ENCODE results near the gene PDE8A. TPM values are rescaled to one million over a fixed set of nuclear protein-coding genes. Genes with fewer than 3 reads are reported as not detected.

Gene PDE8A
- total and polyA plus RNA-seq, 2 experiments from 2014 or later, result 5.6 to 7.5 TPM

DNA sequence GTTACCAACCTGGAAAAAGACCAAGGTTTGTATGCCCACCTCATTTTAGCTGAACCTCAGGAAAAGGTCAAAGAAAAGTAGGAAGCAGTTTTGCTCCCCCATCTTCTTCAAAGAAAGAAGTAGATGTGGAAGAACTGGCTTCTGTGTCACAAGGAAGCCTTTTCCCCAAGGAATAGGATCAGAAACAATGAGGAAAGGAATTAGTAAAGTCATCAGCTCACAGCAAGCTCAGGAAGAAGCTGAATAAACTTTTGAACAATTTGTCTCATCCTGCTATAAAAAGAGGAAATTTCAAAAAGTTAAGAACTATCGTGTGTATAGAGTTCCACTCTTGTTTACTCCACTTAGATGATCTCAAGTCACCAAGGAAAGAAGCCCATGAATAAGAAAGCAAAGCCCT lies 174.2 kb downstream of the PDE8A start (continued):
- TF ChIP-seq, protein P1, sequence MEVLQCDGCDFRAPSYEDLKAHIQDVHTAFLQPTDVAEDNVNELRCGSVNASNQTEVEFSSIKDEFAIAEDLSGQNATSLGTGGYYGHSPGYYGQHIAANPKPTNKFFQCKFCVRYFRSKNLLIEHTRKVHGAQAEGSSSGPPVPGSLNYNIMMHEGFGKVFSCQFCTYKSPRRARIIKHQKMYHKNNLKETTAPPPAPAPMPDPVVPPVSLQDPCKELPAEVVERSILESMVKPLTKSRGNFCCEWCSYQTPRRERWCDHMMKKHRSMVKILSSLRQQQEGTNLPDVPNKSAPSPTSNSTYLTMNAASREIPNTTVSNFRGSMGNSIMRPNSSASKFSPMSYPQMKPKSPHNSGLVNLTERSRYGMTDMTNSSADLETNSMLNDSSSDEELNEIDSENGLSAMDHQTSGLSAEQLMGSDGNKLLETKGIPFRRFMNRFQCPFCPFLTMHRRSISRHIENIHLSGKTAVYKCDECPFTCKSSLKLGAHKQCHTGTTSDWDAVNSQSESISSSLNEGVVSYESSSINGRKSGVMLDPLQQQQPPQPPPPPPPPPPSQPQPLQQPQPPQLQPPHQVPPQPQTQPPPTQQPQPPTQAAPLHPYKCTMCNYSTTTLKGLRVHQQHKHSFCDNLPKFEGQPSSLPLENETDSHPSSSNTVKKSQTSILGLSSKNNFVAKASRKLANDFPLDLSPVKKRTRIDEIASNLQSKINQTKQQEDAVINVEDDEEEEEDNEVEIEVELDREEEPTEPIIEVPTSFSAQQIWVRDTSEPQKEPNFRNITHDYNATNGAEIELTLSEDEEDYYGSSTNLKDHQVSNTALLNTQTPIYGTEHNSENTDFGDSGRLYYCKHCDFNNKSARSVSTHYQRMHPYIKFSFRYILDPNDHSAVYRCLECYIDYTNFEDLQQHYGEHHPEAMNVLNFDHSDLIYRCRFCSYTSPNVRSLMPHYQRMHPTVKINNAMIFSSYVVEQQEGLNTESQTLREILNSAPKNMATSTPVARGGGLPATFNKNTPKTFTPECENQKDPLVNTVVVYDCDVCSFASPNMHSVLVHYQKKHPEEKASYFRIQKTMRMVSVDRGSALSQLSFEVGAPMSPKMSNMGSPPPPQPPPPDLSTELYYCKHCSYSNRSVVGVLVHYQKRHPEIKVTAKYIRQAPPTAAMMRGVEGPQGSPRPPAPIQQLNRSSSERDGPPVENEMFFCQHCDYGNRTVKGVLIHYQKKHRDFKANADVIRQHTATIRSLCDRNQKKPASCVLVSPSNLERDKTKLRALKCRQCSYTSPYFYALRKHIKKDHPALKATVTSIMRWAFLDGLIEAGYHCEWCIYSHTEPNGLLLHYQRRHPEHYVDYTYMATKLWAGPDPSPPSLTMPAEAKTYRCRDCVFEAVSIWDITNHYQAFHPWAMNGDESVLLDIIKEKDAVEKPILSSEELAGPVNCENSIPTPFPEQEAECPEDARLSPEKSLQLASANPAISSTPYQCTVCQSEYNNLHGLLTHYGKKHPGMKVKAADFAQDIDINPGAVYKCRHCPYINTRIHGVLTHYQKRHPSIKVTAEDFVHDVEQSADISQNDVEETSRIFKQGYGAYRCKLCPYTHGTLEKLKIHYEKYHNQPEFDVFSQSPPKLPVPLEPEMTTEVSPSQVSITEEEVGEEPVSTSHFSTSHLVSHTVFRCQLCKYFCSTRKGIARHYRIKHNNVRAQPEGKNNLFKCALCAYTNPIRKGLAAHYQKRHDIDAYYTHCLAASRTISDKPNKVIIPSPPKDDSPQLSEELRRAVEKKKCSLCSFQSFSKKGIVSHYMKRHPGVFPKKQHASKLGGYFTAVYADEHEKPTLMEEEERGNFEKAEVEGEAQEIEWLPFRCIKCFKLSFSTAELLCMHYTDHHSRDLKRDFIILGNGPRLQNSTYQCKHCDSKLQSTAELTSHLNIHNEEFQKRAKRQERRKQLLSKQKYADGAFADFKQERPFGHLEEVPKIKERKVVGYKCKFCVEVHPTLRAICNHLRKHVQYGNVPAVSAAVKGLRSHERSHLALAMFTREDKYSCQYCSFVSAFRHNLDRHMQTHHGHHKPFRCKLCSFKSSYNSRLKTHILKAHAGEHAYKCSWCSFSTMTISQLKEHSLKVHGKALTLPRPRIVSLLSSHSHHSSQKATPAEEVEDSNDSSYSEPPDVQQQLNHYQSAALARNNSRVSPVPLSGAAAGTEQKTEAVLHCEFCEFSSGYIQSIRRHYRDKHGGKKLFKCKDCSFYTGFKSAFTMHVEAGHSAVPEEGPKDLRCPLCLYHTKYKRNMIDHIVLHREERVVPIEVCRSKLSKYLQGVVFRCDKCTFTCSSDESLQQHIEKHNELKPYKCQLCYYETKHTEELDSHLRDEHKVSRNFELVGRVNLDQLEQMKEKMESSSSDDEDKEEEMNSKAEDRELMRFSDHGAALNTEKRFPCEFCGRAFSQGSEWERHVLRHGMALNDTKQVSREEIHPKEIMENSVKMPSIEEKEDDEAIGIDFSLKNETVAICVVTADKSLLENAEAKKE (CRISPR knock-in tag; IDR thresholded peaks at IDR 0.05), result no peak
- TF ChIP-seq ZNF331 (CRISPR knock-in tag; IDR thresholded peaks at IDR 0.05; ENCODE audit: low read depth) (no peak), EZH2phosphoT487 (IDR thresholded peaks at IDR 0.05; ENCODE audit: unreplicated experiment) (no peak)

DNA sequence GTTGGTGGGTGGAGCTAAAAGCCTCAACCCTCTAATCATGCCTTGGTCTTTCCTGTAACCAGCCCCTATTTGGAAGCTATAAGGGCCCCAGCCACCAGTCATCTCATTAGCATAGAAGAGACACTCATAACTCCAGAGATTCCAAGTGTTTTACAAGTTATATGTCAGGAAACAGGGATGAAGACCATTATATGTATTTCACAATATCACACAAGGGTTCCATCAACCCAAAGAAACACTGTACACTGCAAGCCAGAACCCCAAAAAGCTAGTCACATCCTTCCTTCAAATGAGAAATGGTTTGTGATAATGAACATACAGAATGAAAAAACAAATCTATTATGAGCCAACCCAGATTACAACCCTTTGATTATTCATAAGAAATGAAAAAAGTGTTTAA lies 175.7 kb downstream of the PDE8A start:
- H2AFZ ChIP-seq, result no peak overlapping the region
- no peak for DNase-seq (ENCODE audit: low spot score)
- Mint-ChIP-seq H3K4me3 (no peak overlapping the region), H3K27ac (no peak overlapping the region), H3K4me1 (peaks cover 17% of the 10 kb centered on the region), H3K27me3 (ENCODE audit: insufficient read depth, low read depth, poor library complexity) (no peaks in the 10 kb centered on the region), H3K36me3 (ENCODE audit: low read depth) (peaks cover 4% of the 10 kb centered on the region; the same call in 2 of the 3 replicates), H3K9me3 (peaks cover 5% of the 10 kb centered on the region)
- H3F3A ChIP-seq (replicated peaks; ENCODE audit: low read depth), result no peaks in the 10 kb centered on the region
- H3K4me1 ChIP-seq (ENCODE audit: insufficient read depth), result no peaks in the 10 kb centered on the region
- no peaks in the 10 kb centered on the region for H3K9me2 ChIP-seq (ENCODE audit: insufficient read depth)
- no peak for ATAC-seq
- no peak overlapping the region for H3K27ac ChIP-seq (ENCODE audit: low read depth)
- no peak overlapping the region for H3K4me3 ChIP-seq
- no peak overlapping the region for H3K4me2 ChIP-seq
- H3K27me3 ChIP-seq (ENCODE audit: insufficient read depth), result no peaks in the 10 kb centered on the region
- no peaks in the 10 kb centered on the region; the same call in 1 of the 2 replicates for H3K36me3 ChIP-seq (ENCODE audit: insufficient read depth)
- no peaks in the 10 kb centered on the region for H3K79me2 ChIP-seq (replicated peaks; ENCODE audit: insufficient read depth)
- no peaks in the 10 kb centered on the region for H4K20me1 ChIP-seq (replicated peaks; ENCODE audit: insufficient read depth)
- TF ChIP-seq NANOG (IDR thresholded peaks at IDR 0.05; ENCODE audit: borderline replicate concordance) (no peak), ZNF331 (CRISPR knock-in tag; IDR thresholded peaks at IDR 0.05; ENCODE audit: low read depth) (no peak)
- TF ChIP-seq, protein P2, sequence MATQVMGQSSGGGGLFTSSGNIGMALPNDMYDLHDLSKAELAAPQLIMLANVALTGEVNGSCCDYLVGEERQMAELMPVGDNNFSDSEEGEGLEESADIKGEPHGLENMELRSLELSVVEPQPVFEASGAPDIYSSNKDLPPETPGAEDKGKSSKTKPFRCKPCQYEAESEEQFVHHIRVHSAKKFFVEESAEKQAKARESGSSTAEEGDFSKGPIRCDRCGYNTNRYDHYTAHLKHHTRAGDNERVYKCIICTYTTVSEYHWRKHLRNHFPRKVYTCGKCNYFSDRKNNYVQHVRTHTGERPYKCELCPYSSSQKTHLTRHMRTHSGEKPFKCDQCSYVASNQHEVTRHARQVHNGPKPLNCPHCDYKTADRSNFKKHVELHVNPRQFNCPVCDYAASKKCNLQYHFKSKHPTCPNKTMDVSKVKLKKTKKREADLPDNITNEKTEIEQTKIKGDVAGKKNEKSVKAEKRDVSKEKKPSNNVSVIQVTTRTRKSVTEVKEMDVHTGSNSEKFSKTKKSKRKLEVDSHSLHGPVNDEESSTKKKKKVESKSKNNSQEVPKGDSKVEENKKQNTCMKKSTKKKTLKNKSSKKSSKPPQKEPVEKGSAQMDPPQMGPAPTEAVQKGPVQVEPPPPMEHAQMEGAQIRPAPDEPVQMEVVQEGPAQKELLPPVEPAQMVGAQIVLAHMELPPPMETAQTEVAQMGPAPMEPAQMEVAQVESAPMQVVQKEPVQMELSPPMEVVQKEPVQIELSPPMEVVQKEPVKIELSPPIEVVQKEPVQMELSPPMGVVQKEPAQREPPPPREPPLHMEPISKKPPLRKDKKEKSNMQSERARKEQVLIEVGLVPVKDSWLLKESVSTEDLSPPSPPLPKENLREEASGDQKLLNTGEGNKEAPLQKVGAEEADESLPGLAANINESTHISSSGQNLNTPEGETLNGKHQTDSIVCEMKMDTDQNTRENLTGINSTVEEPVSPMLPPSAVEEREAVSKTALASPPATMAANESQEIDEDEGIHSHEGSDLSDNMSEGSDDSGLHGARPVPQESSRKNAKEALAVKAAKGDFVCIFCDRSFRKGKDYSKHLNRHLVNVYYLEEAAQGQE (IDR thresholded peaks at IDR 0.05; ENCODE audit: unreplicated experiment), result no peak
- TF ChIP-seq, protein P3, sequence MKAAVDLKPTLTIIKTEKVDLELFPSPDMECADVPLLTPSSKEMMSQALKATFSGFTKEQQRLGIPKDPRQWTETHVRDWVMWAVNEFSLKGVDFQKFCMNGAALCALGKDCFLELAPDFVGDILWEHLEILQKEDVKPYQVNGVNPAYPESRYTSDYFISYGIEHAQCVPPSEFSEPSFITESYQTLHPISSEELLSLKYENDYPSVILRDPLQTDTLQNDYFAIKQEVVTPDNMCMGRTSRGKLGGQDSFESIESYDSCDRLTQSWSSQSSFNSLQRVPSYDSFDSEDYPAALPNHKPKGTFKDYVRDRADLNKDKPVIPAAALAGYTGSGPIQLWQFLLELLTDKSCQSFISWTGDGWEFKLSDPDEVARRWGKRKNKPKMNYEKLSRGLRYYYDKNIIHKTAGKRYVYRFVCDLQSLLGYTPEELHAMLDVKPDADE (IDR thresholded peaks at IDR 0.05), result no peak
